ENCODE data around the gene MRE11. TPM values are rescaled to one million over a fixed set of nuclear protein-coding genes. Genes with fewer than 3 reads are reported as not detected.
A peak's percentile ranks its signal among the peaks of the same experiment; 100 is the strongest.

MRE11 gene
- polyA plus RNA-seq, 1 donor (not counting 4 experiments of a cell fraction or from before 2014, with no cell fraction given), result 12.4 TPM

DNA sequence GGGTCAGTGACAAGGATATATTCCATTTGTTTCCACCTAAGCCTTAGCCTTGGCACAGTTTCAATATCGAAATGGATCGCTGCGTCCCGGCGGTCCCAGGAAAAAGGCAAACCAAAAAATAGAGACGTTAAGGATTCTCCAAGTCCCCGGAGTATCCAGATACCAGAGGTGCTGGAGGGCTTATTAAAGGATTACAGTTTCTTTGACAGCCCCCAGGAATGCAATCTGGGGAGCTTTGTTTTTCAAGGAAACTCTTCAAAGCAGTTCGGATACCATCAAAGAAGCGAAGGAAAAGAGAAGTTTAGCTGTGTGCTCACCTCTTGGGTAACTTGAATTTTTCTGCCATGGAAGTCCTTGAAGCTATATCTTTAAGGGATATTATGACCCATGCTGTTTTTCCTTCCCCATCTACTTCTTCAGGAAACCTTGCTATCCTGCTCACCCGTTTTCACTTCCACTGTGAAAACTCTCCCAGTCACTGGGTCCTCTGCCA lies 91.8 kb downstream of the MRE11 start:
- no peak for FAIRE-seq
- Histone ChIP-seq H3K9ac (ENCODE audit: control insufficient read depth, extremely low read depth, insufficient read depth, low read length) (no peak overlapping the region), H3K27me3 (ENCODE audit: control insufficient read depth, extremely low read depth, insufficient read depth, low read length) (peaks cover 32% of the 10 kb centered on the region), H3K79me2 (ENCODE audit: control insufficient read depth, insufficient read depth, low read length) (no peaks in the 10 kb centered on the region), H4K20me1 (ENCODE audit: control insufficient read depth, extremely low read depth, insufficient read depth, low read length) (no peaks in the 10 kb centered on the region), H3K4me2 (ENCODE audit: control insufficient read depth, extremely low read depth, insufficient read depth, low read depth, low read length) (peak overlapping the region; percentile 77), H3K27ac (ENCODE audit: control insufficient read depth, insufficient read depth, low read length) (no peak overlapping the region), H3K9me3 (ENCODE audit: control insufficient read depth, low read depth, low read length) (no peaks in the 10 kb centered on the region), H3K9me1 (ENCODE audit: control insufficient read depth, extremely low read depth, insufficient read depth, low read length) (no peaks in the 10 kb centered on the region), H2AFZ (ENCODE audit: control insufficient read depth, low read length) (no peak overlapping the region), H3K4me1 (ENCODE audit: control insufficient read depth, extremely low read depth, insufficient read depth, low read length) (peaks cover 11% of the 10 kb centered on the region), H3K4me3 (ENCODE audit: control insufficient read depth in 2 of 3, extremely low read depth in 1 of 3, insufficient read depth in 2 of 3, low read depth in 1 of 3, low read length in 3 of 3) (peak overlapping the region in 2 of 3 experiments; percentile 5 to 46), H3K36me3 (ENCODE audit: control insufficient read depth in 2 of 2, extremely low read depth in 1 of 2, insufficient read depth in 2 of 2, low read length in 2 of 2) (no peaks in the 10 kb centered on the region)
- no peak for TF ChIP-seq EZH2 (IDR thresholded peaks at IDR 0.05; ENCODE audit: low read length)
- TF ChIP-seq, protein P1, sequence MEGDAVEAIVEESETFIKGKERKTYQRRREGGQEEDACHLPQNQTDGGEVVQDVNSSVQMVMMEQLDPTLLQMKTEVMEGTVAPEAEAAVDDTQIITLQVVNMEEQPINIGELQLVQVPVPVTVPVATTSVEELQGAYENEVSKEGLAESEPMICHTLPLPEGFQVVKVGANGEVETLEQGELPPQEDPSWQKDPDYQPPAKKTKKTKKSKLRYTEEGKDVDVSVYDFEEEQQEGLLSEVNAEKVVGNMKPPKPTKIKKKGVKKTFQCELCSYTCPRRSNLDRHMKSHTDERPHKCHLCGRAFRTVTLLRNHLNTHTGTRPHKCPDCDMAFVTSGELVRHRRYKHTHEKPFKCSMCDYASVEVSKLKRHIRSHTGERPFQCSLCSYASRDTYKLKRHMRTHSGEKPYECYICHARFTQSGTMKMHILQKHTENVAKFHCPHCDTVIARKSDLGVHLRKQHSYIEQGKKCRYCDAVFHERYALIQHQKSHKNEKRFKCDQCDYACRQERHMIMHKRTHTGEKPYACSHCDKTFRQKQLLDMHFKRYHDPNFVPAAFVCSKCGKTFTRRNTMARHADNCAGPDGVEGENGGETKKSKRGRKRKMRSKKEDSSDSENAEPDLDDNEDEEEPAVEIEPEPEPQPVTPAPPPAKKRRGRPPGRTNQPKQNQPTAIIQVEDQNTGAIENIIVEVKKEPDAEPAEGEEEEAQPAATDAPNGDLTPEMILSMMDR (optimal IDR thresholded peaks at IDR 0.05 in 1 of 3, IDR thresholded peaks at IDR 0.05 in 1 of 3, conservative IDR thresholded peaks at IDR 0.05 in 1 of 3; ENCODE audit: extremely low read depth in 1 of 3, insufficient read depth in 2 of 3, low read length in 3 of 3), result no peak
- no peak for DNase-seq (ENCODE audit: low read depth, low spot score)
- dilution Hi-C loops (cut with MboI; ENCODE audit: extremely low pct_ligation_motif_present, low sequenced_read_pairs), result no loop called here

DNA sequence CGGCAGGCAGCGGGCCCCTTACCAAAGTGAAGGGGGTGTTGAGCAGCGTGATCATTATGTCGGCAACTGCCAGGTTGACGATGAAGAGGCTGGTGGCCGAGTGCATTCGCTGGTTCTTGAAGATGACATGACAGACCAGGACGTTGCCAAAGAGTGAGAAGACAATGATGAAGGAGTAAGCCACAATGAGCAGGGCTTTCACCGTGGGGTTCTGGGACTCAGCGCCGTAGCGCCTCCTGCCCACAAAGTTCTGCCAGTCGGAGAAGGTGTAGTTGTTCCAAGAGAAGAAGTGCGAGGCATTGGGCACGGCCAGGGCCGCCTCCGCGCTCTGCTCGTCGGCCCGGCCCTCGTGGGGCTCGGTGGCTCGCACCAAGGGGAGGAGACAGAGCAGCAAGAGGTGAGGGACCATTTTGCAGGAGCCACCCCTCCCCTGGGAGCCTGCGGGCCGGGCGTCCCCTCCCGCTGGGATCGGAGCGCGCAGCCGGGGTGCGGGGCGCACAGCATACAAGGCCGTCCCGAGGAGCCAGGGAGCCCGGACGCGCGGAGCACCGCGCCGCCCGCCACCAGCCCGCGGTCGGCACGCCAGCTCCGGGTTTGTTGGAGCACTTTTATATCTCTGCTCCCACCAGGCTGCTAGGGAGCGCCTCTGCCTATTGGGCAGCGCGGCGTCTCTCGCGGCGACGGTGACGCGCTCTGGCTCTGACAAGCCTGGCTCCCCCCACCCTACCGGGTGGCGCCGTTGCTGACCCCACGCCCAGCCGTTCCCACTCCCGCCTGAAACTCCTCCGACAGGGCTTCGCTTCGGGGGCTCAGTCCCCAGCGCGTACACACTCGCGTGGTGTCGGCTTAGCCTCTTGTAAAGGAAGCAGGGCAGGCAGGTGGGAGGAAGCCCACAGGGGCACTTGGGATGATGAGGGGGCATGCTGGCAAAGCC lies 92.5 kb downstream of the MRE11 start, which contains the start of gene GPR83:
Gene GPR83 (minus strand): TSS at position 581 of the 934 bp plus-strand sequence. CDS start 172 bp downstream, at position 409.
- DNase-seq (ENCODE audit: low read depth, low spot score), result no peak
- Histone ChIP-seq H3K9me1 (ENCODE audit: control insufficient read depth, extremely low read depth, insufficient read depth, low read length) (no peaks in the 10 kb centered on the region), H4K20me1 (ENCODE audit: control insufficient read depth, extremely low read depth, insufficient read depth, low read length) (no peaks in the 10 kb centered on the region), H3K9me3 (ENCODE audit: control insufficient read depth, low read depth, low read length) (no peaks in the 10 kb centered on the region), H3K4me2 (ENCODE audit: control insufficient read depth, extremely low read depth, insufficient read depth, low read depth, low read length) (peak within 1 kb of the TSS; percentile 77), H2AFZ (ENCODE audit: control insufficient read depth, low read length) (peak within 1 kb of the TSS; percentile 16), H3K4me1 (ENCODE audit: control insufficient read depth, extremely low read depth, insufficient read depth, low read length) (peaks cover 11% of the 10 kb centered on the region), H3K79me2 (ENCODE audit: control insufficient read depth, insufficient read depth, low read length) (no peaks in the 10 kb centered on the region), H3K27me3 (ENCODE audit: control insufficient read depth, extremely low read depth, insufficient read depth, low read length) (peaks cover 32% of the 10 kb centered on the region), H3K36me3 (ENCODE audit: control insufficient read depth in 2 of 2, extremely low read depth in 1 of 2, insufficient read depth in 2 of 2, low read length in 2 of 2) (no peaks in the 10 kb centered on the region), H3K4me3 (ENCODE audit: control insufficient read depth in 2 of 3, extremely low read depth in 1 of 3, insufficient read depth in 2 of 3, low read depth in 1 of 3, low read length in 3 of 3) (peak within 1 kb of the TSS; percentile 1 to 46 (median 5)), H3K27ac (ENCODE audit: control insufficient read depth, insufficient read depth, low read length) (no peak within 1 kb of the TSS), H3K9ac (ENCODE audit: control insufficient read depth, extremely low read depth, insufficient read depth, low read length) (no peak within 1 kb of the TSS)
- TF ChIP-seq, protein P1 (optimal IDR thresholded peaks at IDR 0.05 in 1 of 3, IDR thresholded peaks at IDR 0.05 in 1 of 3, conservative IDR thresholded peaks at IDR 0.05 in 1 of 3; ENCODE audit: extremely low read depth in 1 of 3, insufficient read depth in 2 of 3, low read length in 3 of 3), result no peak
- TF ChIP-seq EZH2 (IDR thresholded peaks at IDR 0.05; ENCODE audit: low read length), result peak; percentile 83
- dilution Hi-C loops (cut with MboI; ENCODE audit: extremely low pct_ligation_motif_present, low sequenced_read_pairs), result no loop called here
- no peak for FAIRE-seq
